Measurements from ENCODE around the gene GOT1.

Gene GOT1

DNA sequence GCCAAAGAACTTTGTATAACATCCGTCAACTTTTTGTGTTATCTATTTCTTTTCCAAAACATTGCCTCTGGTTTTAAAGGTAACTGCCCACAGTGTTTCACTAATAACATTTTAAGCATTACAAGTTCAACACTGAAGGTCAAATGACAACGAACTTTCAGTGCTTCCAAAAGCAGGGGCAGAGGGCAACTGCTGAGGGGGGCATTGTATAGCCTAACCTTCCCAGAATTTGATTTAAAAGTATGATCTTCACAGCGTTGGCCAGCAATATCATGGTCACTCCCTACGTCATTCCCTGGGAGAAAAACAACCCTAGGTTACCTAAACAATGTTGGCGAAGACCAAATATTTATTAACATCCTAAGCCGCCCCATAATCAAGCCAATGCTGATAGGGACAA is 2.5 kb upstream of the GOT1 start:
- DNase-seq = no peak

DNA sequence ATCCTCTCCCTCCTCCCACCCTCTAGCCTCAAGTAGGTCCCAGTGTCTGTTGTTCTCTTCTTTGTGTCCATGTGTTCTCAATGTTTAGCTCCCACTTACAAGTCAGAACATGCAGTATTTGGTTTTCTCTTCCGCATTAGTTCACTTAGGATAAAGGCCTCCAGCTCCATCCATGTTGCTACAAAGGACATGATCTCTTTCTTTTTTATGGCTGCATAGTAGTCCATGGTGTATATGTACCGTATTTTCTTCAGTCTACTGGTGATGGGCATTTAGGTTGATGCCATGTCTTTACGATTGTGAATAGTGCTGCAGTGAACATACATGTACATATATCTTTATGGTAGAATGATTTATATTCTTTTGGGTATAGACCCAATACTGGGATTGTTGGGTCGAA is 1.6 kb upstream of the GOT1 start:
- DNase-seq = no peak

DNA sequence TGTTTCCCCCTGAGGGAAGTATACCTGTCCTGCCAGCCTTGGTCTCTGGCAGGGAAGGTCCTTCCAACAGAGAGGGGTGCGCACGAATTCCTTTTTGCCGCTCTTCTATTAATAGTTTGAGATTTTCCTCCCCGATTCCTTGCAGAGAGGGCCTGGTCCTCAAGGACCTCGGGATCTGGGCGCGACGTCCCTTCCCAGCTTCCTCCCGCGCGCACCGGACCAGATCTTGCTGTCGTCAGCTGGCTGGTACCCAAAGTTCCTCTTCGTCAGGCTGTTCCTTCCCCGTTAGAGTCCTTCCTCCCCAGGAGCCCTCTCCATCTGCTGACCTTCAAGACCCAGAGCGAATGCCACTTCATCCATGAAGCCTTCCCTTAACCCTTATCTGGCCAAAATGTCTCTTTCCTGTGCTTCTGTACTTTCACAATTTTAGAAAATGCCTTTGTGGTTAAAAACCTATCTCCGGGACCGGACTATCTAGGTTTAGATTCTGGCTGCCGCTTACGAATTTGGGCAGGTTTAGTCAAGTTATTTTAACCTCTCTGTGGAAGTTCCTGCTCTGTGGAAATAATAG is 851 bp upstream of the GOT1 start:
- DNase-seq = no peak

DNA sequence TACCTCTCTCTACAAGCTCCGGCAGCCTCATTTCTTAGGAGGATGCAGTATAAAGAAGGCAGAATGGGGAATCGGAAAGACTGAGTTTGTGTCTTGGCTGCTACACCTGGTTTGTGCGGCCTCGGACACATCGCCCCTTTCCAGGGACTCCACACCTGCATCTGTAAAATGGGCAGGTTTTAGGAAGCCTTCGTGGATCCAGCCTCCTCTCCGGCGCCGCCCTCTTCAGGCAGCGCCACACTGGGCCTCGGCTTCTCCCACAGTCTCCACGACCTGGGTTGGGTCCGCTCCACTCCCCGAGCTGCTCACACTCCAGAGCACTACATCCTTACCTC is 341 bp downstream of the GOT1 start:
- DNase-seq = no peak

DNA sequence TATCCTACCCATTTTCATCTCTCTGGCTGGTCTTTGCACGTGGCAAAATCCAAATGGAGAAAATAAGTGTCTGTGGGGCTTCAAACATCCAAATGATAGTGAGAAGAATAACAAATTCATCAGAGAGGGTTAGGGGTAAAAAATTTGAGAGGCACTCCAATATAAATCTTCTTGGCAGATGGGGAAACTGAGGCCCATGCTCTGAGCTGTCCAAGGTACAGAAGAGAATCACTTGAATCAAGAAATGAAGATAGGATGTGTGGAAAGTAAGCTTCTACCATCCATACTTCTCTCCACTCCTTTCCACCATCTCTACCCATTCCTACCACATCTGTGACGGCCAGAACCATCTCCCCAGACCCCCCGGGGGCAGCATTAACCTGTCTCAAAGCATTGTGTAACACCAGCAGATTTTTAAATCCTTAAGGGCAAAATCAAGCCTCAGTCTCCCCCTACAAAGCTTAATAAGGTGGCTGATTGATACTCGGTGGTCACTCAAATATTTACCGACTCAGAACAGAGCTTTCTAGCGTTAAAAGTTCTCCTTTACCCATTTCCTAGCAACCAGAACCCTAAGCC is 818 bp downstream of the GOT1 start:
- no peak for DNase-seq

DNA sequence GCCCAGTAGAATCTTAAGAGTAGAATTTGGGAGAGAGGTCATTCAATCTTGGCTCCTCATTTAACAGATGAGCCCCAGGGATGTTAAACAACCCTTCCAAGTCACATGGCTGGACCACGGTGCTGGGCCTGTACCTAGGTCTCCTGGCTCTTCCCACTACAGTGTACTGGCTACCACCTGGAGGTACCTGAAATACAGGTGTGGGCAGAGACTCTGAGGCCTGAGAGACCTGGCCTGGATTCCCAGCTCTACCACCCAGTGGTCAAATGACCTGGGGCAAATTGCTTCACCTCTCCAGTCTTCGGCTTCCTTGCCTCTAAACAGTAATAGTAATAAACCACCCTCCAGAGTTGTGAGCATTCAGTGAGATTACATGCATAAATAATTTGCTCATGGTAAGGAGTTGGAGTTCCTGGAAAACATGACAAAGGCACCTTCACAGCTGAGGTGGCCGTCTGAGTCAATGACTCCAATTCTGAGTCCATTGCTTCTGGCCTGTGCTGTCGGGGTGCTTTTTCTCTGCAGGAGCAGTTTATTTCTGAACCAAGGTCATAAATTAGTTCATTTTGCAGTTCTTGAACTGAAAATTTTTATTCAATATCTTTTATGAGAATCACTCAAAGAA is 2.7 kb downstream of the GOT1 start:
- no peak for DNase-seq

DNA sequence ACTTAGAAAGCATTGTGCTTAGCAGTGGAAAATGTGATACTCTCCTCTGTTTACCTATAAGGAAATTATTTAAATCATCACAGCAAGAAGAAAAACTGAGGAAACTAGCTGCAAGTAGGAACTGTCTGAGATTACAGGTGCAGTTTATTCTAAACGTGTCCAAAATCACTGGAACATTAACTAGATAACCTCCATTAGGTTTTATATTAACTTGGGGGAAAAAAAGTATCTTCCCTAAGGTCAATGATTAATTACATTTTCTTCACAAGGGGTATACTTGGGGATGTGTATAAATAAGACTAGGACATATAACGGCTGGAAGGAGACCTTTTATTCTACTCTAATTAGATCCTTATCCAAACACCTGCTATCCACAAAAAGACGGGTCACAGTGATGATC is 3.7 kb downstream of the GOT1 start:
- no peak for DNase-seq

DNA sequence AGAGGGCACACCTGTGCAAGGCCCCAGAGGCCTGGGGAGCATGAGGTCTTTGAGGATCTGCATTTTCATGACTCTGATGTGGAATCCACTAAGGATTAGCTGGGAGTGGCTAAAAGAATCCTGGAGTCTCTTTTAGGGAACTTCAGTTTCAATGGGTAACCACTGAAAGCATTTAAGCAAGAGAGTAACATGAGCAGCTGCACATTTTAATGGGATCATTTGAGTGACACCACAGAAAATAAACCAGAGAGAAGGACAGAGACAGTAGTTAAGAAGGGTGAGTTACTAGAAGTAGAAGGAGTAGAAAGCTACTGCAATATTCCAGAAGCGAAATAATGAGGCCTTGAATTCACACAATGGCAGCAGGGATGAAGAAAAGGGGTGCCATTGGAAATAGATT is 5.2 kb downstream of the GOT1 start:
- no peak for DNase-seq

DNA sequence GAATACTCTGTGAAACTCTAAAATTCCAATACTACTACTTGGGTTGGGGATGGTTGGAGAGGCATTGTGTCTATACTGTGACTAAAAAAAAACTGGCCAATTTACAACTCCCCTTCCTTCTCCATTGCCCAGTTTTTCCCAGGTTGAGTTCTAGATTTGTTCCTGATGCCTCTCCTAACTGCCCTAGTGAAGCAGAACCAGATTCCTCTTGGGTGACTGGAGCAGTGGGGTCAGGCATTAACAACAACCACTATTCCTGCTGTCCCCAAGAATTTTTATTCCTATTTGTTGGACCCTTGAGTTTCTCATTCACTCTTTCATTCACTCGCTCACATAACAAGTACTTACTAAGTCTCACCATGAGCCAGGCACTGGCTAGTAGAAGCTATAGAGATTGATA is 5.8 kb downstream of the GOT1 start:
- no peak for DNase-seq

DNA sequence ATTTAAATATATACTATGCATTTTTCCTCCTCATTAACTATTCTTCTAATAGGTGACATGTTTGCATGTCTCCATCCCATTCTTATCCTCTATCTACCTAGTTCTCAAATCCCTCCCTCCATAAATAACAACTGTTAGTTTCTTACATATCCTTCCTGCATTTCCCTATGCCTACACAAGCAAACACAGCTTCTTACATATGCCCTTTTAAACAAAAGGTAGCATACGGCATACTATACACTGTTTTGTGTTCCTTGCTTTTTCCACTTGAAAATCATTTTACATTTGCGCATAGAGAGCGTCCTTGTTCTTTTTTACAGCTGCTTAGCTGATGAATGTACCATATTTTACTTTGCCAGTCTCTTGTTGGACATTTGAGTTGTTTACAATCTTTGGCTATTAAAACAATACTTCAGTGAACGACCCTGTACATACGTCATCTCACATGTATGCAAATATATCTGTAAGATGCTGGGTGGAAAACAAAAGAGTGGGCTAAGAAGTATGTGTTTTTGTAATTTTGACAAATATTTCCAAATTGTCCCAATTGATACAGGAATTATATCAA is 7.8 kb downstream of the GOT1 start:
- no peak for DNase-seq

DNA sequence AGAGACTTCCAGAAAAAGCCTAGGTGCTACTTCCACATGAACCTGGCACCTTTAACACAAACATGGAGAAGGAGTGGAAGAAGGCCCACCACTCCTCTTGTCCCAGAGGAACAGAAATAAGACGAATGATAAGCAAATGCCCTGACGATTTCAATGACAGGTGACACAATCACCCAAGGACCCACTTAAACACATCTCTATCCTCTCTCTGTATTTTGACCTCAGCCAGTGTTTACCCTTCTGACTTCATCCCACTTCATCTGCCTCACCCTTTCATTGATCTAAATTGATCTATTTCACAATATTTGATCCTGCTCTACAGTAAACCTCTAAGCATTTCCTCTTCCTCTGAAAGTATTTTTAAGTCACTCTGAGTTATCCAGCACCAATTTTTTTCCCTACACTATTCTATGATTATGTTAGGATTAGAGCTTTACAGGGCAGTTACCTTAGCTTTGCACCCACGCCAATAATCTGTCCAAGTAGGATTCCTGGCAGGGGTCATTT is 9.1 kb downstream of the GOT1 start:
- no peak for DNase-seq

DNA sequence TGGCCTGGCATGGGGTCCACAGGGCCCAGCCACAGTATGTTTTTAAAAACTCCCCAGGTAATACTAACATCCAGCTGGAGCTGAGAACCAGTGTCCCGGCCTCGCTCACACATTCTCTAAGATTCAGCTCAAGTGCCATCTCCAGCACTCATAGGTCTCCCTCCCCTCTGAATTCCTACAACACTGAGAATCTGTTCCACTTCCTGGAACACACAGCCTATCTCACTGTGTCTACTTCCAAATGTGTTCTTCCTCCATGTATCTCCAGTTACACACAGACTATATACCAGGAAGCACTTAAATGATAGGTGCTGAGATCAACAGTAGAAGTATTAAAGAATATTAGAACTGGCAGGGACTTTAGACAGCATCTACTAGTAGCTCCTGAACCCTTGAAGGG is 10.7 kb downstream of the GOT1 start:
- DNase-seq = no peak

DNA sequence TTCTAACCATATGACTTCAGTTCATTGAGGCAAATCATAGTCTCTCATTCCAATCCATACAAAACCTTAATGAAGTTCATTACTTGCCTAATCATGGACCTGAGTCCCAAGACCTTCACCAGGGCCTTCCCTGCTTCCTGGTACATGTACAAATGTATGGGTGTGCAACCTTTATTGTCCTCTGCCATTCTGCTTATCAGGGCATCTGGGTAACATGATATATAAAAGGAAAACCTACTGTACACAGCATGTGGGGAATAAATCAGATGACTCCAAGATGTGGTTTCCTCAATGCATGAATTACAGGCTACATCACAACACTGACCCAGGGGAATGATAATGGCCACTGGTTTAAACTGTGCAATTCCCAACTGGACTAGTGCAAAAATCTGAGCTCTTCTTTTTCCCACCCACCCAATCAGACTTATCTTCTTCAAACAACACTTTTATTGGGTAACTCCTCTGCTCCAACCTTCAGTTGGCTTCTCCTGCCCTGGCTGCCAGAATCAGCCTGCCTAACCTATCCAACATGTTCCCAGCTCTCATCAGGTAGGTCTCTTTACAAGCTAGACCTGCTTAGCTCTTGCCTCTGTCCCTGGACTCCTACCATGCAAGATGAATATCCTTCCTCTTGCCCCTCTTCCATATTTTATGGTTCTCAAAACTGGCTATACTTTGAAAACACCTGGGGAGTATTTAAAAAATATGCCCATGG is 11.4 kb downstream of the GOT1 start:
- no peak for DNase-seq

DNA sequence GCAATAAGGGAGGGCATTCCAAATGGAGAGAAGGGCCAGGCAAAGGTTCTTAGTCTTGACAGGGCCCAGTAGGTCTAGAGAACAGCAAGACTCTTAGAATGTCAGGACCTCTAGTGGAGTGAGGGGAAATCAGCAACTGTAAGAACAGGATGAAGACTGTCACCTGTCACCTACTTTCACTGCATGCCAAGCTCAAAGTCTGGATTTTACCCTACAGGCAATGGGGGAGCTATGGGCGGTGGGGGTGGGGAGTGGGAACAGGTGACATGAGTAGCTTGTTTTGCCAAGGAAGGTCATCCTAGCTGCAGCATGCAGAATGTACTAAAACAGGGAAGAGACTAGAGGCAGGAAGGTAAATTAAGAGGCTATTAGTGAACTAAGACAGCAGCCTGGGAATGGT is 18.3 kb downstream of the GOT1 start:
- DNase-seq = no peak

DNA sequence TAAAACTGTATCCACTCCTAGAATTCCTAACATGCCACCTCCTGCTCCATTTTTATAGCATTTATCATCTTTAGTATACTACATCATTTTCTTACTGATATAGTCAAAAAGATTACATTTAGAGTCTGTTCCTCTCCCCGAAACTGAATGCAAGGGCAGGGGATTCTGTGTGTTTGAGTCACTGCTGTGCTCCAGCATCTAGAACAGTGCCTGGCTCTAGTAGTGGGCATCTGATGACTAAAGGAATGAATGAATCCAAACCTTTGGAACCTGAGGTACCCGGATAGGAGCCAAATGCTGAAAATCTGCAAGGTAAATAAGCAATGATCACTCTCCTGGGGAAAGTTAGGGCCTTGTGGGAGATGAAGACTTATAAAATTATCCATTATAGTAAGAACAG is 18.9 kb downstream of the GOT1 start:
- DNase-seq = no peak

DNA sequence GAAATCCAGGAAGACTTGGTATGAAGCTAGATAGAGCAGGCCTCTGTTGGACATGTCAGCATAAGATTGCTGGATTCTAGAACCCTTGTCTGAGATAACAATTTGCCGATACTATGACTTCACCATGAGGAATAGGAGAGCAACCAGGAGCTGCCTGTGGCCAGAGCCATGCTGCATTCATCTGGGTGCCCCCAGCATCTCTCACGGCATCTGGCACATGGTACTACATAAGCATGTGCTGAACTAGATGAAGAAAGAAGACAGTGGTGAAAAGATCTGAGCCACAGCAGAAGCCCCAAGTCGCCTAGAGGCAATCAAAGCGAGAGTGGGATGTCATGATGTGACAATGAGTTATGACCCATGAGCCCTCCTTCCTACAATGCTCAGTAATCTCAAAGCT is 19.5 kb downstream of the GOT1 start:
- DNase-seq = no peak

DNA sequence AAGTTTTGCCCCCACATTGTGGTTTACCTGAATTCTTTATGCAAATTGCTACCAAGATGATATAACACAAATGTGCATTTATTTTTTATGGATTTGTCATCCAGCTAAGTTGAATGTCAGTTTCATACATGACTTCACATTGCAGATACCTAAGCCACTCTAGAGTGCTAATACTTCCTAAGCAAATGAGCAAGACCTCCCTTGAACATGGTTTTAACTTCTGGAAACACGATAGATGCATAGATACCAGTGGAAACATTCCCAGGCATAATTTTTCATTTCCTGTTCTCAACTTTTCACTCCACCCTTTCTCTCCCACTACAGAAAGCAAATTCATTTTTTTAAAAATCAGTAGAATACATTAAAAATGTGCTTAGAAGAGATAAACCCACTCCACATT is 20.3 kb downstream of the GOT1 start:
- DNase-seq = no peak

DNA sequence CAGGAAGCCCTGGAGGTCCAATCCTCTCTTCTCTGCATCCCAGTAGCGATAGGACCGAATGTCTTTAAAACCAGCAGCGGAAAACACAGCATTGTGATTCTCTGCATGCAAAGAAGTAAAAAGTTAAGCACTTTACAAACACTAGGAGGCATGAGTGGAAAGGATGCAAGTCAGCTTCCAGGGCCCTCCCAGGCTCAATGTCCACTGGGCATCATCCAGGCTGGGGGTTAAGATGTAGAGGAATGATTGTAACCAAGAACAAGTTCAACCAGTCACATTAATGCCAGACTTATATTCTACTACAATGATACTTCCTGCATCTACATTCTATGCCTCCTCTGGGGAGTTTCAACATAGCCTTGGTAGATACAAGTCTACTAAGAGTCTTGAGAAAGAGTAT is 24.3 kb downstream of the GOT1 start:
- no peak for DNase-seq

DNA sequence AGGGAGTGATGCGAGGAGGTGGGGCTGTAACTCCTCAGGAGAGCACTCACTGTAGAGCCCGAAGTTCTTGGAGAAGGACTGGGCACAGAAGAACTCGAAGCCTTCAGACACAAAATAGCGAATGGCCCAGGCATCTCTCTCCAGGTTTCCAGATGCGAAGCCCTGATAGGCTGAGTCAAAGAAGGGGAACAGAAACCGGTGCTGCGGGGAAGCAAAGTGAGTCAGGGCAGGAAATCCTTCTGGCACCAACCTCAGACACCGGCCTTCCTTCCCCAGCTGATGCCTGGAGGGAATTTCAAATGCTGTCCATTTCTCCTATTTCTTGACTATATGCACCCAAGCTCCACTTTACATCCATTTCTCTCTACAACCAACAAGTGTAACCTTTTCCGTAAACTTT is 26.8 kb downstream of the GOT1 start:
- DNase-seq = no peak

DNA sequence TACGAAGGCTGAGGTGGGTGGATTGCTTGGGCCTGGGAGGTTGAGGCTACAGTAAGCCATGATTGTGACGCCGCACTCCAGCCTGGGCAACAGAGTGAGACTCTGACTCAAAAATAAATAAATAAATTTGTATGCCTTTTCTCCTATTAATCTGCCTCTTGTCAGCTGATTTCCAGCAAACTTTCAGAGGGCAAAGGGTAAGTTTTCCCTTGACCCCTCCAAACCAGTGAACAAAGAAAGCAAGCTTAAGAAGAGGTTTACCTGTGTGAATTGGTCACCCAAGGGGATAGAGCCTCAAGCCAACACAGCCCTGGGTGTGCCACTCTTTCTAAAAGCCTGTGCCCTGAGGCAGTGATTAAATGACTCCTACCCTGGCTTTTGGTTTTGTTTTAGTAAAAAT is 30.8 kb downstream of the GOT1 start:
- DNase-seq = no peak

DNA sequence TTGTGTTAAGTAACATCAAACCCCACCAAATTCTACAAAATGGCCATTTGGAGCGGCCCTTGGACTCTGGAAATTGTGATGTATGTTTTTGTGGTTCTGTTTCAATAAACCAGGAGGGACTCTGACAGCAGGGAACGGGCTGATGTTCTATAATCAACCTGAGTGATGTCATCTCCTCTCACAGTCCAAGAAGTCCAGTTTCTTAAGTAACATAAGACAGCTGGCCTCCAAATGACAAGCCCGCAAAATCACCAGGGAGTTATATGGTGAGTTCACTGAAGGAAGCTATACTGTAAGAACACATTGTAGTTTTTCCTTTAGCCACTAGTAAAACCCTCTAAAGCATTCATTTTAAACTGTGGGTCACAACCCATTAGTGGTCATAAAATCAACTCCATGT is 34.0 kb downstream of the GOT1 start:
- no peak for DNase-seq

DNA sequence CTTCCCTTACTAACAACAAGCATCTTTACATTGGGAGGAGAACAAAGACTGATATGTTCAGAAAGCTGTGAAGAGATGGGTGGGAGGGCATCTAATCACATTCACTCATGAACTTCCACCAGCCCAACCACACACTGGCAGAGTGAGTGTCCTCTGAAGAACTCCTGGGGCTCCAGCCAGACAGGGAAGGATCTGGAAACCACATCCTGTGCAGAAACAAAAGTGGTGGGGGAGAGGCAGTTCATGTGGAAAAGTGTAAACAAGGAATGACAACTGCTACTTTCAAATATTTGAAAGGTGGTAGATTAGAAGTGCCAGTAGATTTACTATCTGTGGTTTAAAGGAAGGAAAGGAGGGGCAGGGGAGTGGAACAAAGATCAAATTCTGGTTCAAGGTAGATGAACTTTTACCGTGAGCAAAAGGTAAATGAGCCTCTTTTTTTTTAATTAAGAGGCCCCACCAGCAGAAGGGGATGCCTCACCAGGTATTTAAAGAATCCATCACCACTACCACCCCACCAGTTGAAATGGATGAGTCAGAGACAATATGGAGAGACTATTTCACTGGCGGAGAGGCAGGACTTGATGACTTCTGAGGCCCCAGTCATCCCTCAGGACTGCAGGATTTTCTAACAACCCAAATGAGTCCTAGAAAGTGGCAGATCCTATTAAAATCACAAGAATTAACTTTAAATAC is 34.5 kb downstream of the GOT1 start:
- peak; percentile 61 for DNase-seq

DNA sequence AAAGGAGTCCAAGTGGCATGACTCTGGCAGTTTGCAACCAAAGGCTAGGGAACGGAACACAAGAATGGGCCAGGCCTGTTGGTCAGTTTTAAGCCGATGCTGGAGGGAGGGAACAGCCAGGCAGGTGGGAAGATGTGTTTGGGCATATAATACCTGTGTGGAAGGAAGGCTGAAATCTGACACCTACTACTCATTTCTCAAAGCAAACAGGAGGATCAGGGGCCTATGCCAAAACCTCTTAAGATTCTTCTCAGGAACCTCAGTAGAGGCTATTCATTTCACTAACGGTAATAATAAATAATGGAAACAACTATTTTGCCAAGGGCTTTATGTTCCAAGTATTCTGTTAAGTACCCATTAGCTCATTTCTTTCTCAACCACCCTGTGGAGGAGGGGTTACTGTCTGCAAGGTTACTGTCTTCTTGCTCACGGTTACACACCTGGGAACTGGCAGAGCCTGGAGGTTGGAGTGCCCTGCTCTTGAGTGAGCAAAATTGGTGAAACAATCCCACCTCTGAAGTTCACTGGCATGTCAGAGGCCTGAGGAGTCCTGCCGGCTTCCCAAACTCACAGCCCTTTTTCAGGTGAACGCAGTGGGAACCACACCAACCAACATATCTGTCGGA is 35.5 kb downstream of the GOT1 start:
- DNase-seq = no peak
